GM21528 (cell line): ENCODE measurements around the gene MEX3C.

Experiments
- ATAC-seq: cut with Tn5 transposase; IDR thresholded peaks from one replicate; pipeline ENCODE4 v1.9.1; 2021; ENCODE audit warnings: mild to moderate bottlenecking, moderate library complexity; ENCODE audit not compliant: unreplicated experiment, low FRiP score

MEX3C gene

GRCh38 chr18:51192026-51192425, 5.5 kb downstream of the MEX3C start:
- no peak for ATAC-seq

- no peak for ATAC-seq
These were observed 6.3 kb downstream of the MEX3C start for GRCh38 chr18:51191128-51191717.

GRCh38 chr18:51190000-51190399, 7.5 kb downstream of the MEX3C start:
- no peak for ATAC-seq

DNA sequence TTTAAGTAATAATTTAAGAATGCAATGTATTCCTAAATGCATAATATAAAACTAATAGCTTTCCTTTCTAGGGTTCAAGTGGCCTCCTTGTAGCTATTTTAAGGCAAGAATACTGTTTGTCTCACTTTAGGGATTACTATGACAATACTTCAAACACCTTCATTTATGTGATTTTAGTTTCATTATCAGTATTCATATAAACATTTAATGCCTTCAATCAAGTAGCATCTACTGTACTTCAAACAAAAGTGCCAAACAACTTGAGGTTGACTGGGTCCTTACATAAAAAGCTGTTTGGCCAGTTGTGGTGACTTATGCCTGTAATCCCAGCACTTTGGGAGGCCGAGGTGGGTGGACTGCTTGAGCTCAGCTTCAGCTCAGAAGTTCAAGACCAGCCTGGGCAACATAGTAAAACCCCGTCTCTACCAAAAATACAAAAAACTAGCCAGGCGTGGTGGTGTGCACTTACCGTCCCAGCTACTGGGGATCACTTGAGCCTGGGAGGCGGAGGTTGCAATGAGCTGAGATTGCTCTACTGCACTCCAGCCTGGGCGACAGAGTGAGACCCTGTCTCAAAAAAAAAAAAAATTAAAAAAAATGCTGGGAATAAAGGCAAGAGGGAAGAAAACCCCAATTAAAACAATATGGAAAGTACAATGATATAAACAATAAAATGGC, 9.3 kb downstream of the MEX3C start:
- ATAC-seq: no peak

DNA sequence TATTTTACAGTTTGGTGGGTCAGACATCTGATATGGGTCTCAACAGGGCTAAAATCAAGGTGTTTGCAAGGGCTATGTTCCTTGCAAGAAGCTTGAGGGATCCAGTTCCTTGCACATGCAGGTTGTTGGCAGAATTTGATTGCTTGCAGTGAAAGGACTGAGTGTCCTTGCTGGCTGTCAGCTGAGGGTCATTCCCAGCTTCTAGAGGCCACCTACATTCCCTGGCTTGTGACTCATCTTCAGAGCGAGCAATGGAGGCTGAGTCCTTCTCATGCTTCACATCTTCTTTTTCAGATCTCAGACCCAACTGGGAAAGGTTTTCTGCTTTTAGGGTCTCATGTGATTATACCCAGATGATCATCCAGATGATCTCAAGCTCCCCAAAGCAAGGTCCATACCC, 12.4 kb downstream of the MEX3C start:
- ATAC-seq: no peak

DNA sequence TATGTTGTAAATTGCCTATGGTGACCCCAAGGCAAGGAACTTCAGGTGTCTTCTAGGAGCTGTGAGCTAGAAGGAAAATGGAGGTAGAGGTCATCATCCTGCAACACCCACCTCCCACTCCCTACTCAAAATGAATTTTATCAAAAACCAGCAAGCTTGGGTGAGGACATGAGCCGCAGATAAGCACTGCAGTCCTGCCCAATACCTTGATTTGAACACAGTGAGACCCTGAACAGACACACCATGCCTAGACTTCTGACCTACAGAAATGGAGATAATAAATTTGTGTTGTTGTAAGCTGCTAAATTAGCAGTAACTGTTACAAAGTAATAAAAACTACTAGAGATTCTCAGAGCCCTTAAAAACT, 13.4 kb downstream of the MEX3C start:
- ATAC-seq: no peak

DNA sequence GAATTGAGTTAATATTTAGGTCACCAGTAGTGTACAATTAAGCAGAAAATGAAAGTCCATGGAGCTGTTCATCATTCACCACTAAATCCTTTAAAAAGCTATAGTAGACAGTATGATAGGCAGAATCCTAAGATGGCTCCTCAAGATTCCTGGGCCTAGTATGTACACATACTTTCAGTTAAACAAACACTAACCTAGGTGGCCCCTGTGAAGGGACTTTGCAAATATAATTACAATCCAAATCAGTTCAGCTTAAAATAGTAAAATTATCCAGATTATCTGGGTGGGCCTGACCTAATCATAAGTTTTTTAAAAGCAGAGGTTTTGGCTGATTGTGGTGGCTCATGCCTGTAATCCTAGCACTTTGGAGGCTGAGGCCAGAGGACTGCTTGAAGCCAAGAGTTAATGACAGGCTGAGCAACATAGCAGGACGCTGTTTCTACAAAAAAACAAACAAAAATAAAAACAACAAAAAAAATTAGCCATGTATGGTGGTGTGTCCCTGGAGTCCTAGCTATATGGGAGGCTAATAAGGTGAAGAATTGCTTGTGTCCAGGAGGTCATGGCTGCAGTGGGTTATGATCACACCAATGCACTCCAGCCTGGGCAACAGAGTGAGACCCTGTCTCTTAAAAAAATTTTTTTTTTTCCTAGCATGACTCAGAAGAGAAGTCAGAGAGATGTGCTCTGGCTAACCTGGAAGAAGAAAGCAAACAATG, 13.9 kb downstream of the MEX3C start:
- no peak for ATAC-seq

- no peak for ATAC-seq
These were observed 14.7 kb downstream of the MEX3C start for GRCh38 chr18:51182824-51183223.

DNA sequence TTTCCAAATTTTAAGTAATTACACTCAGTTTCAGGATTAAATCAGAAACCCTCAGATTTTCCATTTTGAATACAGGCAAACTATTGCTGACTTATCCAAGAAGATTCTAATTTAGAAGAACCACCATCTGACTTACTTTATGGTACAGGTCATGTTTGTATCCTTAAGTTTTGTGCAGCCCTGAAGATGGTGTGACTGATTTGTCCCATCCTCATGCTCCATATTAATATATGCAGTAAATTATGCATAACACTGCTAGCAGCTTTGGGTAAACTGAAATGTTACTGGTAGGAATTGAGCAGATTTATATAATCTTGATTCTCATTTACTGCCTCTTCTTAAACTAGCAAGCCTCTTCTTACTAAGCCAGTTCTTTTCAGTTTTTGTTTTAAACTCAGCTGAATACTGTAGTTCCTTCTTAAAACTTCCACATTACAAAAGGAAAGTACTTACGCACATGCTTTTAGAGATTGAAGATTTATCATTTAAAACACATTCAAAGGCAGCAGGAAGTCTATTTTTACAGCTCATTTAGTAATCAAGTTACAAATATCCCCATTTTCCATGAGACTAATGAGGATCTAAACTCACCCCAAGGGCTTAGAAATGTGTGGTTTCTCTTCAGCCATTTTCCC, 25.7 kb downstream of the MEX3C start:
- no peak for ATAC-seq

DNA sequence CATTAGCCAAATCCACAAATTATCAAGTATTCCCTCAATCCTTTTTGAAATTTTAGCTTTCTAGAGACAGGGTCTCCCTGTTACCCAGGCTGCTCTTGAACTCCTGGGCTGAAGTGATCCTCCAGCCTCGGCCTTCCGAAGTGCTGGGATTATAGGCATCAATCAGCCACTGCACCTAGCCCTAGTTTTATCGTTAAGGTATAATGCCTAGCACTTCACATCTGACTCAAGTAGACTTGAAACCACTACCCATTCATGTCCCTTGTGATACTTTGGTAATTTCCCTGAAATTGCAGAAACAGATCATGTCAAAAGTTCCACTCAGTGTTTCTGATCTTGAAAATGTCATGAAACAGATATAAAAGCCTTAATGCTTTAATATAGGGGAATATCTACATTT, 26.3 kb downstream of the MEX3C start:
- no peak for ATAC-seq

DNA sequence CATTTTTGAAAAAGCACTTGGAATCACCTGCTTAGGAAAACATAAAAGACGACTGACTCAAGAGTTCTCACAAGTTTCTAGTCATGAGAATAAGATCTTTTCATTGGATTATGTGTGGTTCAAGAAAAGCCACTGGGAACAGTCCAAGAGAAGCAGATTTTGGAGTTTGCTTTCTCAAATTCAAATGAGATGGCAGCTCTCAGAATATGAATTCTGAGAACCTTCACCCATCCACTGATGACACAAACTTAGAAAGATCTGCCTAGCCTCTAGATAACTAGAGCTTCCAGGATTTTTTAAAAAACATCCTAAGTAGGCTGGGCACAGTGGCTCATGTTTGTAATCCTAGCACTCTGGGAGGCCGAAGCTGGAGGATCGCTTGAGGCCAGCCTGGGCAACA, 26.8 kb downstream of the MEX3C start:
- ATAC-seq: no peak

DNA sequence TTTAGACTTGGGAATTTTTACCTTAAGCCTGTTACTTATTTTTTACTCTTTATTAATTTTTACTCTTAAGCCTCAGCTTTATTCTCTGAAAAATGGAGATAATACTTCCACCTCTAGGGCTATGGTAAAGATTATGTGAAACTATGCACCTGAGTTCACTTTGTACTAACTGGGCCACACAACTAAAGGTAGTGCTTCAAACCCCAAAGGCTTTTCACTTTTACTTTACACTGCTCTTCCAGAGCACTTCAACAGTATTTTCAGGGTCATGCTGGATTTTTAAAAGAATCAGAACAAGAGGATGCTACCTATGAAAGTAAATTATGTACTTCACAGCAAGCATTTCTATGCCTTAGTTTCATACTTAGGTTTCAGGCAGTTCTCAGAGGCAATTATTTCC, 27.8 kb downstream of the MEX3C start:
- no peak for ATAC-seq

- ATAC-seq: peak; percentile 44
These were observed 28.4 kb downstream of the MEX3C start for GRCh38 chr18:51168960-51169662.

- ATAC-seq: no peak
These were observed 29.3 kb downstream of the MEX3C start for GRCh38 chr18:51168026-51168742.

GRCh38 chr18:51165296-51165695, 32.2 kb downstream of the MEX3C start:
- ATAC-seq: no peak

- ATAC-seq: no peak
These were observed 32.7 kb downstream of the MEX3C start for GRCh38 chr18:51164761-51165281.

GRCh38 chr18:51164342-51164741, 33.1 kb downstream of the MEX3C start:
- no peak for ATAC-seq

GRCh38 chr18:51163543-51163942, 33.9 kb downstream of the MEX3C start:
- no peak for ATAC-seq

DNA sequence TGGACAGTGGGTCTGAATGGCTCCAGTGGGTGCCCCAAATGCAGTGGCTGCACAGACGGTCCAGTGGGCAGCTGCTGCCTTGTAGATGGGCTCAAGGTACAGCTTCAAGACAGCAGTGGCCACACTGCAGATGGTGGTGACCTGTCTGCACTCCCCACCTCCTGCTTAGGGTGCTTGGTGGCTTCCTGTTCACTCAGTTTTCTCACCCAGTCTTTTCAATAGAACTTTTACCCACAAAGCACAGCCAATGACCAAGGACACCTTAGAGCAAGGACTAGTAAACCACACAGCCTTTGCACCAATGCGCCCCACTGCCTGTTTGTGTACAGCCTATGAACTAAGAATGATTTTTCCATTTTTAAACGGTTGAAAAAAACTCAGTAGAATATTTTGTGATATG, 34.9 kb downstream of the MEX3C start:
- ATAC-seq: no peak

- ATAC-seq: no peak
These were observed 36.8 kb downstream of the MEX3C start for GRCh38 chr18:51160646-51161045.
